Measurements from ENCODE around the gene BTBD2.

The BTBD2 gene

DNA sequence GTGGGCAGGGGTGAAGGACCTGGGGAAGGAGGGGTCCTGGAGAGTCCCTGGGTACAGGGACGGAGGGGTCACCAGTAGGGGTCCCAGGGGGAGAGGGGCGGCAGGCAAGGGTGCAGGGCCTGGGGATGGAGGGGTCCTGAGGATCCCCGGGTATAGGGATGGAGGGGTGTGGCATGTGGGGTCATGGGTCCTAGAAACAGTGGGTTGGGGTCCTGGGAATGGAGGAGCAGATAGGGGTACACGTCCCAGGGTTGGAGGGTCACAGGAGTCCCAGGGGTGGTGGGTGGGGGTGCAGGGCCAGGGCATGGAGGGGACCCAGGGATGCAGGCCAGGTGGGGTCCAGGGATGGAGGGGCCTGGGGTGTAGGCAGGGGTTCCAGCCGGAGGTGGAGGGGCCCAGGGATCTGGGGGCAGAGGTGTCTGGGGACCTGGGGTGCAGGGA lies 1.4 kb downstream of the BTBD2 start:
- H3K36me3 ChIP-seq (ENCODE audit: insufficient read depth, low read length) = no peaks in the 10 kb centered on the region
- no peaks in the 10 kb centered on the region for H3F3A ChIP-seq (ENCODE audit: low read depth)
- no peaks in the 10 kb centered on the region for H3K9me3 ChIP-seq (ENCODE audit: insufficient read depth, low read depth, low read length)
- H4K20me1 ChIP-seq (ENCODE audit: insufficient read depth, low read length, poor library complexity, severe bottlenecking) = peaks cover 25% of the 10 kb centered on the region
- H3K4me3 ChIP-seq (ENCODE audit: low read length, poor library complexity, severe bottlenecking) = peak overlapping the region; percentile 91
- no peak for TF ChIP-seq EZH2phosphoT487 (IDR thresholded peaks at IDR 0.05; ENCODE audit: borderline replicate concordance)
- TF ChIP-seq, protein P1, sequence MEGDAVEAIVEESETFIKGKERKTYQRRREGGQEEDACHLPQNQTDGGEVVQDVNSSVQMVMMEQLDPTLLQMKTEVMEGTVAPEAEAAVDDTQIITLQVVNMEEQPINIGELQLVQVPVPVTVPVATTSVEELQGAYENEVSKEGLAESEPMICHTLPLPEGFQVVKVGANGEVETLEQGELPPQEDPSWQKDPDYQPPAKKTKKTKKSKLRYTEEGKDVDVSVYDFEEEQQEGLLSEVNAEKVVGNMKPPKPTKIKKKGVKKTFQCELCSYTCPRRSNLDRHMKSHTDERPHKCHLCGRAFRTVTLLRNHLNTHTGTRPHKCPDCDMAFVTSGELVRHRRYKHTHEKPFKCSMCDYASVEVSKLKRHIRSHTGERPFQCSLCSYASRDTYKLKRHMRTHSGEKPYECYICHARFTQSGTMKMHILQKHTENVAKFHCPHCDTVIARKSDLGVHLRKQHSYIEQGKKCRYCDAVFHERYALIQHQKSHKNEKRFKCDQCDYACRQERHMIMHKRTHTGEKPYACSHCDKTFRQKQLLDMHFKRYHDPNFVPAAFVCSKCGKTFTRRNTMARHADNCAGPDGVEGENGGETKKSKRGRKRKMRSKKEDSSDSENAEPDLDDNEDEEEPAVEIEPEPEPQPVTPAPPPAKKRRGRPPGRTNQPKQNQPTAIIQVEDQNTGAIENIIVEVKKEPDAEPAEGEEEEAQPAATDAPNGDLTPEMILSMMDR (conservative IDR thresholded peaks at IDR 0.05; ENCODE audit: low read length) = no peak
- peaks cover 67% of the 10 kb centered on the region for H3K79me2 ChIP-seq (ENCODE audit: insufficient read depth, low read length)
- no peaks in the 10 kb centered on the region for H3K9me2 ChIP-seq (replicated peaks; ENCODE audit: low read depth, low read length)
- peak overlapping the region; percentile 94 for H3K9ac ChIP-seq (ENCODE audit: low read depth, low read length, poor library complexity, severe bottlenecking)
- peak overlapping the region; percentile 89 for H3K4me2 ChIP-seq (ENCODE audit: low read depth, low read length, poor library complexity, severe bottlenecking)
- no peak overlapping the region for H2AFZ ChIP-seq (ENCODE audit: low read length)
- no peaks in the 10 kb centered on the region for H3K27me3 ChIP-seq (ENCODE audit: insufficient read depth, low read length, poor library complexity, severe bottlenecking)
- peaks cover 13% of the 10 kb centered on the region for H3K4me1 ChIP-seq (ENCODE audit: insufficient read depth, low read length, poor library complexity, severe bottlenecking)

DNA sequence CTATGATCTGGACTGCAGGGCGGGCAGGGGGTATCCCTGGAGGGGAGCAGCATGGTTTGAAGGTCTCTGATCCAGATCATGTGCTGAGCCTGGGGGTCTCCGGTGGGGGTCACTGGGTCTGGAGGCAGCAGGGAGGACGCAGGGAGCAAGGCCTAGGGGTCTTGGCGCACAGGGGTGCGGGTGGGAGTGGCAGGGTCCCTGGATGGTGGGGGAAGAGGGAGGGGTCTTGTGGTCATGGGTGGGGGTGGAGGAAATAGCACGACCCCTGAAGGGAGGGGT lies 1.9 kb downstream of the BTBD2 start:
- Histone ChIP-seq H3K9me2 (replicated peaks; ENCODE audit: low read depth, low read length) (no peaks in the 10 kb centered on the region), H2AFZ (ENCODE audit: low read length) (no peak overlapping the region), H3K9me3 (ENCODE audit: insufficient read depth, low read depth, low read length) (no peaks in the 10 kb centered on the region), H3K4me3 (ENCODE audit: low read length, poor library complexity, severe bottlenecking) (peak overlapping the region; percentile 91), H3K79me2 (ENCODE audit: insufficient read depth, low read length) (peaks cover 72% of the 10 kb centered on the region), H3K9ac (ENCODE audit: low read depth, low read length, poor library complexity, severe bottlenecking) (peak overlapping the region; percentile 94), H3K36me3 (ENCODE audit: insufficient read depth, low read length) (no peaks in the 10 kb centered on the region), H3K4me2 (ENCODE audit: low read depth, low read length, poor library complexity, severe bottlenecking) (peak overlapping the region; percentile 89), H3K27me3 (ENCODE audit: insufficient read depth, low read length, poor library complexity, severe bottlenecking) (no peaks in the 10 kb centered on the region), H3F3A (ENCODE audit: low read depth) (no peaks in the 10 kb centered on the region), H3K4me1 (ENCODE audit: insufficient read depth, low read length, poor library complexity, severe bottlenecking) (peaks cover 13% of the 10 kb centered on the region), H4K20me1 (ENCODE audit: insufficient read depth, low read length, poor library complexity, severe bottlenecking) (peaks cover 25% of the 10 kb centered on the region)
- TF ChIP-seq EZH2phosphoT487 (IDR thresholded peaks at IDR 0.05; ENCODE audit: borderline replicate concordance) = no peak
- TF ChIP-seq, protein P1 (conservative IDR thresholded peaks at IDR 0.05; ENCODE audit: low read length) = no peak

DNA sequence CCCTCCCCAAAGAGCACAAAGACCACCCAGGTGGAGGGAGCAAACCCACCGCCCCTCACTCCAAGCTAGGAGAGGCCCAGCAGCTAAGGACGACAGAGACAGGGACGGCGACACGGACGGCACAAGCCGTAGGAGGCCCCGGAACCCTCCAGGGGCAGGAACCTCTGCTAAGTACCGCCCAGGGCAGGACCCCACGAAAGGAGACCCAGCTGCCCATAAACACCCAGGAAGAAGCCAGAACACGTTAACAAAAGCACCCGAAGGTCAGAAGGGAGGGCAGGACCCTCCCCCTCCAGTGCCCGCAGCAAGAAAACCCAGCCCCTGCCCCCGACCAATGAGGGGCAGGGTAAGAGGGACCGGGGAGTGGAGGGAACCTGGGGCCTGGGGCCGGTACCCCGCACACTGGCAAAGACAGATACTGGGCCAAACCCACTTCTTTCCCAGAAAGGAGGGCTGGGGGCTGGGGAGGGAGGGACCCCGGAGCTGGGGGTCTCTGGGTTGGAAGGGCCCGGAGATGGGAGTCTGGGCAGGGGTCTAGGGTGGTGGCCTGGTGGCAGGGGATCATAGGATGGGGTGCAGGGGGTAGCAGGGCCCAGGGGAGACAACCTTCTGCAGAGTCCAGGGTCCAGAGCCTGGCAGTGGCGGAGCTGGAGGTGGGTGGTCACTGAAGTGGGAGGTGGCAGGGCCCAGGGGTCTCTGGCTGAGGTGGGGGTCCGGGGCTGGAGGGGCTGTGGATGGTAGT lies 2.4 kb downstream of the BTBD2 start:
- H3K9me3 ChIP-seq (ENCODE audit: insufficient read depth, low read depth, low read length) = no peaks in the 10 kb centered on the region
- H3K9ac ChIP-seq (ENCODE audit: low read depth, low read length, poor library complexity, severe bottlenecking) = peak overlapping the region; percentile 94

More for the DNA sequence above, 2.4 kb downstream of the BTBD2 start:
- Histone ChIP-seq H3K27me3 (ENCODE audit: insufficient read depth, low read length, poor library complexity, severe bottlenecking) (no peaks in the 10 kb centered on the region), H3K4me2 (ENCODE audit: low read depth, low read length, poor library complexity, severe bottlenecking) (peak overlapping the region; percentile 89), H3K79me2 (ENCODE audit: insufficient read depth, low read length) (peaks cover 77% of the 10 kb centered on the region), H3K9me2 (replicated peaks; ENCODE audit: low read depth, low read length) (no peaks in the 10 kb centered on the region), H3K4me3 (ENCODE audit: low read length, poor library complexity, severe bottlenecking) (peak overlapping the region; percentile 91), H4K20me1 (ENCODE audit: insufficient read depth, low read length, poor library complexity, severe bottlenecking) (peaks cover 25% of the 10 kb centered on the region), H3F3A (ENCODE audit: low read depth) (no peaks in the 10 kb centered on the region), H3K36me3 (ENCODE audit: insufficient read depth, low read length) (no peaks in the 10 kb centered on the region), H2AFZ (ENCODE audit: low read length) (no peak overlapping the region), H3K4me1 (ENCODE audit: insufficient read depth, low read length, poor library complexity, severe bottlenecking) (peaks cover 13% of the 10 kb centered on the region)
- TF ChIP-seq EZH2phosphoT487 (IDR thresholded peaks at IDR 0.05; ENCODE audit: borderline replicate concordance) = no peak
- TF ChIP-seq, protein P1 (conservative IDR thresholded peaks at IDR 0.05; ENCODE audit: low read length) = no peak

All from Loucy (cell line).